IMR-90 (cell line): Measurements from ENCODE around the gene CIDEA. TPM values are rescaled to one million over a fixed set of nuclear protein-coding genes. Genes with fewer than 3 reads are reported as not detected.

Experiments
- ATAC-seq: fragments of 200-7000 bp; cut with Tn5 transposase; 2 replicates; pipeline ENCODE4 v1.9.1; 2020; ENCODE audit warnings: low read depth, mild to moderate bottlenecking, moderate library complexity
- BruUV-seq: library from RNA; stranded (reverse); fragments of 400-500 nt; replicated peaks from 2 replicates; lab custom pipeline; 2021; lab: Mats Ljungman, UMichigan
- CTCF ChIA-PET: fragments of 300-600 bp; formaldehyde crosslinking; extraction: SDS; loops from one replicate; lab custom pipeline; 2021; ENCODE audit warnings: antibody characterized with exemption; lab: Yijun Ruan, JAX
- POLR2A ChIA-PET: fragments of 300-600 bp; sonication (Branson Sonifier 250); formaldehyde crosslinking; loops from one replicate; lab custom pipeline; 2022; ENCODE audit warnings: antibody characterized with exemption; ENCODE audit not compliant: unreplicated experiment; lab: Charles Lee
- DNase-seq: peaks from one replicate; pipeline ENCODE4 v3.0.0; 2013
- H2AFZ ChIP-seq: replicated peaks from 2 replicates; pipeline ENCODE3; 2013; ENCODE audit warnings: low read length, mild to moderate bottlenecking; ENCODE audit not compliant: poor library complexity
- H2AK5ac ChIP-seq: 2 replicates; pipeline ENCODE4 v1.6.1; 2013; ENCODE audit warnings: low read depth, low read length, inconsistent platforms
- H2AK9ac ChIP-seq: replicated peaks from 2 replicates; pipeline ENCODE3; 2013; ENCODE audit warnings: mild to moderate bottlenecking, low read depth, low read length, moderate library complexity; ENCODE audit not compliant: poor library complexity
- H2BK120ac ChIP-seq: 2 replicates; pipeline ENCODE4 v1.6.1; 2013; ENCODE audit warnings: low read depth, low read length, inconsistent platforms
- H2BK15ac ChIP-seq: 3 replicates; pipeline ENCODE4 v1.6.1; 2013; ENCODE audit warnings: low read depth, low read length, inconsistent platforms
- H2BK20ac ChIP-seq: 2 replicates; pipeline ENCODE4 v1.6.1; 2013; ENCODE audit warnings: low read depth, mild to moderate bottlenecking, inconsistent platforms, low read length, moderate library complexity
- H2BK5ac ChIP-seq: 2 replicates; pipeline ENCODE4 v1.6.1; 2013; ENCODE audit warnings: mild to moderate bottlenecking, low read depth, low read length, inconsistent platforms; ENCODE audit not compliant: poor library complexity, severe bottlenecking
- H3K14ac ChIP-seq: replicated peaks from 2 replicates; pipeline ENCODE4 v1.6.1; 2013; ENCODE audit warnings: low read depth, low read length, inconsistent platforms
- H3K18ac ChIP-seq: 2 replicates; pipeline ENCODE4 v1.6.1; 2013; ENCODE audit warnings: low read depth, low read length, control low read depth
- H3K23ac ChIP-seq: 2 replicates; pipeline ENCODE4 v1.6.1; 2013; ENCODE audit warnings: low read depth, low read length, inconsistent platforms
- H3K27ac ChIP-seq: 2 replicates; pipeline ENCODE4 v1.5.1; 2013; ENCODE audit warnings: mild to moderate bottlenecking, control low read depth, low read length; ENCODE audit not compliant: insufficient read depth
- H3K27me3 ChIP-seq: 2 replicates; pipeline ENCODE4 v1.6.1; 2013; ENCODE audit warnings: low read length; ENCODE audit not compliant: control insufficient read depth, insufficient read depth
- H3K36me3 ChIP-seq: 2 replicates; pipeline ENCODE4 v1.6.1; 2013; ENCODE audit warnings: low read length, mixed read lengths; ENCODE audit not compliant: control insufficient read depth, insufficient read depth
- H3K4ac ChIP-seq: 2 replicates; pipeline ENCODE4 v1.6.1; 2013; ENCODE audit warnings: low read depth, low read length, inconsistent platforms
- H3K4me1 ChIP-seq: 2 replicates; pipeline ENCODE4 v1.6.1; 2013; ENCODE audit warnings: low read length, mixed read lengths; ENCODE audit not compliant: control insufficient read depth, insufficient read depth
- H3K4me2 ChIP-seq: 2 replicates; pipeline ENCODE4 v1.6.1; 2013; ENCODE audit warnings: low read depth, mild to moderate bottlenecking, control low read depth, low read length, moderate library complexity
- H3K4me3 ChIP-seq: 2 replicates; pipeline ENCODE4 v1.5.1; 2013; ENCODE audit warnings: low read depth, mild to moderate bottlenecking, control low read depth, low read length, moderate library complexity; ENCODE audit not compliant: insufficient read depth
- H3K56ac ChIP-seq: 2 replicates; pipeline ENCODE4 v1.6.1; 2013; ENCODE audit warnings: low read length, inconsistent platforms; ENCODE audit not compliant: insufficient read depth; ENCODE audit errors: extremely low read depth
- H3K79me1 ChIP-seq, 2 experiments: 2 replicates each; pipeline ENCODE4 v1.6.1; 2013; ENCODE audit warnings: low read length in 2 of 2, inconsistent platforms in 1 of 2, low read depth in 1 of 2
- H3K9ac ChIP-seq: 2 replicates; pipeline ENCODE4 v1.6.1; 2013; ENCODE audit warnings: low read depth, low read length, control low read depth
- H3K9me1 ChIP-seq: 2 replicates; pipeline ENCODE4 v1.6.1; 2013; ENCODE audit warnings: low read length, inconsistent platforms; ENCODE audit not compliant: insufficient read depth
- H3K9me3 ChIP-seq: 2 replicates; pipeline ENCODE4 v1.6.1; 2013; ENCODE audit warnings: low read length; ENCODE audit not compliant: control insufficient read depth, insufficient read depth
- H4K20me1 ChIP-seq: 2 replicates; pipeline ENCODE4 v1.6.1; 2013; ENCODE audit warnings: low read length, inconsistent platforms; ENCODE audit not compliant: insufficient read depth
- H4K5ac ChIP-seq: 2 replicates; pipeline ENCODE4 v1.6.1; 2013; ENCODE audit warnings: mild to moderate bottlenecking, low read depth, low read length, control low read depth
- H4K8ac ChIP-seq, 2 experiments: 2 replicates each; pipeline ENCODE4 v1.6.1; 2013; ENCODE audit warnings: low read depth in 2 of 2, low read length in 2 of 2, control low read depth in 1 of 2, inconsistent platforms in 1 of 2
- H4K91ac ChIP-seq: 2 replicates; pipeline ENCODE4 v1.6.1; 2013; ENCODE audit warnings: low read depth, low read length, inconsistent platforms; ENCODE audit not compliant: insufficient read depth
- CTCF ChIP-seq: conservative IDR thresholded peaks from 2 replicates; pipeline ENCODE4 v1.5.1; 2012; ENCODE audit warnings: mild to moderate bottlenecking, low read depth, low read length, improper control_type of control experiment
- ELK1 ChIP-seq: fragments of 150-350 bp; IDR thresholded peaks from 2 replicates; pipeline ENCODE4 v1.6.1; 2016; ENCODE audit warnings: low read depth, mild to moderate bottlenecking, low read length, moderate library complexity, borderline replicate concordance
- NFE2L2 ChIP-seq: fragments of 150-350 bp; IDR thresholded peaks from 2 replicates; pipeline ENCODE4 v1.6.1; 2016; ENCODE audit warnings: low read depth, mild to moderate bottlenecking, low read length
- RAD21 ChIP-seq: IDR thresholded peaks from 2 replicates; pipeline ENCODE4 v1.6.1; 2012; ENCODE audit warnings: low read length, improper control_type of control experiment
- RCOR1 ChIP-seq: IDR thresholded peaks from 2 replicates; pipeline ENCODE4 v1.6.1; 2012; ENCODE audit warnings: mild to moderate bottlenecking, low read length, improper control_type of control experiment; ENCODE audit not compliant: insufficient replicate concordance
- RFX5 ChIP-seq: IDR thresholded peaks from 2 replicates; pipeline ENCODE4 v1.8.0; 2012; ENCODE audit warnings: low read depth, mild to moderate bottlenecking, low read length, moderate library complexity
- SMC3 ChIP-seq: fragments of 150-350 bp; IDR thresholded peaks from 2 replicates; pipeline ENCODE4 v1.6.1; 2016; ENCODE audit warnings: low read depth, mild to moderate bottlenecking, antibody characterized with exemption, low read length, moderate library complexity
- WGBS, 2 experiments: methylation state at CpG; one replicate each; pipeline versions ENCODE4 v1.1.5 to v1.1.7; 2013; ENCODE audit warnings: missing lambda C conversion rate in 2 of 2; ENCODE audit not compliant: insufficient read length in 1 of 2; ENCODE audit errors: extremely low coverage in 2 of 2; 5-methylcytosine and 5-hydroxymethylcytosine counted together
- dilution Hi-C: fragments of 300-500 bp; cut with HindIII; formaldehyde crosslinking; loops from one replicate; pipeline ENCODE4 v1.14.3; 2018; ENCODE audit warnings: low sequenced_read_pairs; ENCODE audit not compliant: unreplicated experiment
- in situ Hi-C: fragments of 300-500 bp; cut with MboI; formaldehyde crosslinking; loops from 3 replicates; pipeline ENCODE4 v1.14.3; 2019; ENCODE audit warnings: low sequenced_read_pairs, inconsistent platforms, mixed read lengths
- intact Hi-C: fragments of 100-400 bp; cut with micrococcal nuclease; formaldehyde crosslinking; loops from 2 replicates; pipeline ENCODE4 v1.10.0; 2022
- polyA plus RNA-seq, 3 experiments: library from polyadenylated mRNA; depleted of rRNA; stranded (reverse); fragments of >200 nt; gene quantifications; 2 replicates each; pipeline ENCODE4 v1.2.3, GENCODE V29; 2012; ENCODE audit warnings: low replicate concordance in 1 of 3
- total RNA-seq: library from RNA; depleted of rRNA; stranded (reverse); fragments of >200 nt; gene quantifications from 2 replicates; pipeline ENCODE4 v1.2.3, GENCODE V29; 2012

Gene CIDEA
- total and polyA plus RNA-seq, 2 of the 4 experiments (the other 2 are of a cell fraction) = not detected

GRCh38 chr18:12282442-12283039 is 28.4 kb downstream of the CIDEA start (continued):
- TF ChIP-seq RCOR1 (no peak), SMC3 (no peak)

GRCh38 chr18:12283256-12283655 is 29.1 kb downstream of the CIDEA start:
- Histone ChIP-seq H3K14ac (peak overlapping the region; percentile 92), H3K36me3 (no peaks in the 10 kb centered on the region), H3K18ac (no peak overlapping the region), H2BK15ac (peak overlapping the region; percentile 97; the same call in 2 of the 3 replicates), H2AFZ (no peak overlapping the region), H4K91ac (peak overlapping the region; percentile 94), H3K9ac (no peak overlapping the region), H3K4ac (peak overlapping the region; percentile 95), H3K56ac (peak overlapping the region; percentile 26; the same call in 1 of the 2 replicates), H2BK120ac (peak overlapping the region; percentile 95), H3K4me3 (no peak overlapping the region), H4K8ac (peak overlapping the region; percentile 68 to 95; a peak in 3 of 4 replicates), H3K27me3 (no peaks in the 10 kb centered on the region), H3K4me1 (peaks cover 36% of the 10 kb centered on the region), H2BK20ac (peak overlapping the region; percentile 96; the same call in 1 of the 2 replicates), H4K5ac (no peak overlapping the region), H2BK5ac (peak overlapping the region; percentile 90), H4K20me1 (no peaks in the 10 kb centered on the region; the same call in 1 of the 2 replicates), H3K23ac (no peak overlapping the region), H3K9me3 (no peaks in the 10 kb centered on the region), H3K9me1 (peaks cover 24% of the 10 kb centered on the region; the same call in 1 of the 2 replicates), H2AK9ac (peak overlapping the region; percentile 93), H3K27ac (no peak overlapping the region), H2AK5ac (peak overlapping the region; percentile 95), H3K4me2 (no peak overlapping the region), H3K79me1 (peaks cover 12 to 41% of the 10 kb centered on the region in 2 experiments)
- TF ChIP-seq NFE2L2 (no peak), ELK1 (no peak), RAD21 (peak; percentile 51), CTCF (peak; percentile 36), SMC3 (peak; percentile 17; the same call in 1 of the 2 replicates), RFX5 (no peak)
- intact Hi-C loops = no loop called here
- no CpG with 5 or more reads among the region's 6 CpGs for WGBS, 2 experiments
- CTCF ChIA-PET = interaction anchor here (0.6 to 1.8 kb wide), 3 partner anchors 11 to 110 kb away, joined by 3 to 8 read pairs (median 7); no protein-coding TSS in a partner anchor
- DNase-seq (peak; percentile 66), ATAC-seq (no peak)
- BruUV-seq = no TSS peak
- in situ Hi-C loops = loop anchor here (10.0 kb wide), 1 partner anchor 428 kb away; the partner anchor contains the start of gene CHMP1B
- POLR2A ChIA-PET = interaction anchor here (1.3 kb wide), 2 partner anchors 24 kb away, joined by 3 read pairs; partner anchors contain the start of gene TUBB6
- dilution Hi-C loops = no loop called here
